Epithelial cell of proximal tubule (primary cell): ENCODE results near the gene DPYD. TPM values are rescaled to one million over a fixed set of nuclear protein-coding genes. Genes with fewer than 3 reads are reported as not detected.

Experiments used
- DNase-seq: peaks from one replicate; pipeline ENCODE4 v3.0.0-alpha.2; 2011; ENCODE audit warnings: low read depth
- H3K4me3 ChIP-seq: 2 replicates; pipeline ENCODE4 v1.5.1; 2011; ENCODE audit warnings: low read depth, mild to moderate bottlenecking, low read length
- CTCF ChIP-seq: conservative IDR thresholded peaks from 2 replicates; pipeline ENCODE4 v1.5.1; 2012; ENCODE audit warnings: low read depth, mild to moderate bottlenecking, low read length
- total RNA-seq: library from RNA; depleted of rRNA; stranded (reverse); fragments of >200 nt; gene quantifications from 2 replicates; pipeline ENCODE4 v1.2.3, GENCODE V29; 2015

Gene DPYD
- total RNA-seq, 1 donor from 2014 or later, result 5.1 TPM

DNA sequence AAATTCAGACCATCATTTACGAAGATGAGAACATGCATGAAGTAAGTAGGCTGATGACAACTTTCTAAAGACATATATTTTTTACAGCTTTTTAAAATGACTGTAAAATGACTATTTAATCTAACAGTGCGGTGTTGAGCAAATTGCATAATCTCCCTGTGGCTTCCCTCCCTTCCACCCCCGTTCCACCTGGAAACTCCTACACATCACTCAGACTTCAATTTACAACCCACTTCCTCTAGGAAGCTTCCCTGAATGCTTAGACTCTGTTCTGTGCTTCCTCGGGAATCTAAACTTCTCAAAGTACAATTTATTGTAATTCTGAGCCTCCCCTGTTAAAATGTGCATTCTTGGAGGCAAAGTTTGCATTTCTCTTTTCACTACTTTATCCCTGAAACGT lies 354.9 kb downstream of the DPYD start:
- no peak overlapping the region for H3K4me3 ChIP-seq
- TF ChIP-seq CTCF, result no peak
- no peak for DNase-seq

- TF ChIP-seq CTCF, result no peak
- no peak overlapping the region for H3K4me3 ChIP-seq
- DNase-seq, result no peak
Measured at GRCh38 chr1:97563926-97564325, 356.9 kb downstream of the DPYD start.

DNA sequence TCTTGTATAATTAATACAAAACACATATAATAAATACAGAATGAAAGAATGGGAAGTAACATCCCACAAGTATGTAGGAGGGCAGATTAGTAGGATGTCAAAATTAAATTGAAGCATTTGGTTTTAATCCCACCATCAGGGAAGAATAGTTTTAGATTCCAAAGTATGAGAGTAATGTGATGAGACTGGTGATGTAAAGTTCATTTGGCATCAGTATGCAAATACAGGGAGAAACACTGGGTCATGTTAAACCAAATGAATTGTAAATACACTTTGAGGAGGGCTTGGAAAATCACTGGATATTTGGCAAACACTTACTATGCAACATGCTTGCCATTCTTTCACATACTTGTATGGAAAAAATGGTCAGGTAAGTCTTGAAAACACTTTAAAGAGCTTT lies 358.8 kb downstream of the DPYD start:
- H3K4me3 ChIP-seq, result no peak overlapping the region
- TF ChIP-seq CTCF, result no peak
- DNase-seq, result no peak

DNA sequence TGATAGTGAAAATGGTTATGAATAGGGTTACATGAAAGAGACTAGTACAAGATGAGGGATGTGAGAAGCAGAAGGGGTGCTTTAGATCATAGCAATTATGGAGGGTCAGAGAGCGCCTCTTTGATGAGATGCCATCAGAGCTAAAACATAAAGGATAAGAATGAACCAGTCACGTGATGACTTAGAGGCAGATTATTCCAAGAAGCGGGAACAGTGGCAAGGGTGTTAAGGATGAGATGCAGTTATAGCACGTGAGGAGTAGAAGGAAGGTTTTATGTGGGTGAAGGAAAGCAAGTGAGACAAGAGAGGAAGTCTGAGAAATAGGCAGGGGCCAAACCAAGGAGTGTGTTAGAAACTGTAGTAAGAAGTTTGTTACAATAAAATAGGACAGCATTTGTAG lies 360.1 kb downstream of the DPYD start:
- H3K4me3 ChIP-seq, result no peak overlapping the region
- no peak for TF ChIP-seq CTCF
- no peak for DNase-seq

- no peak for DNase-seq
- TF ChIP-seq CTCF, result no peak
- no peak overlapping the region for H3K4me3 ChIP-seq
Measured at GRCh38 chr1:97553971-97554370, 366.9 kb downstream of the DPYD start.

- no peak for TF ChIP-seq CTCF
- no peak overlapping the region for H3K4me3 ChIP-seq
- no peak for DNase-seq
Measured at GRCh38 chr1:97551113-97551512, 369.7 kb downstream of the DPYD start.

DNA sequence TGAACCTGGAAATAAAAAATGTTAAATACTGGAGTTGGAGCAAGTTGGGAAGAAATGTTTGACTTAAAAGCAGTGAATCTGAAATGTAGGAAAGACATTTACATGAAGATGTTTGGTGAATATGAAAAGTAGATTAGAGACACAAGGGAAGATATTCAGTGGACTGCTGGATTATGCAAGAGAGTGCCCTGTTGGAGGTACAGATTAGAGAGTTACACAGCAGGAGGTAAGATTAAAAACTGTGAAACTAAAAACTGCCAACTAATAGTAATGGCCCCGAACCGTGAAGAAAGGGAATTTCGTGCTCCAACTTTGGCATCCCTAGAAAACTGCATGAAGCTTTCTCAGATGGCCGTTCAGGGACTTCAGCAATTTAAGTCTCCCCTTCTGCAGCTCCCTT lies 375.4 kb downstream of the DPYD start:
- TF ChIP-seq CTCF, result no peak
- H3K4me3 ChIP-seq, result no peak overlapping the region
- no peak for DNase-seq
